MM.1S (cell line): Measurements from ENCODE around the gene GPR150.

ENCODE experiments used
- DNase-seq: peaks from one replicate; pipeline ENCODE4 v3.0.0-alpha.2; 2015
- H2AFZ ChIP-seq: fragments of 300-600 bp; sonication (generic); 2 replicates; pipeline ENCODE4 v1.6.0; 2016; ENCODE audit warnings: antibody characterized with exemption, low read length
- H3F3A ChIP-seq: fragments of 300-600 bp; sonication (generic); 2 replicates; pipeline ENCODE4 v1.6.1; 2016; ENCODE audit warnings: mild to moderate bottlenecking, antibody characterized with exemption, low read length, moderate library complexity, mixed read lengths; ENCODE audit not compliant: insufficient read depth
- H3K27ac ChIP-seq: fragments of 300-600 bp; sonication (generic); 2 replicates; pipeline ENCODE4 v1.5.1; 2016; ENCODE audit warnings: mild to moderate bottlenecking, low read length
- H3K27me3 ChIP-seq: fragments of 300-600 bp; sonication (generic); replicated peaks from 2 replicates; pipeline ENCODE4 v1.6.0; 2016; ENCODE audit warnings: low read length; ENCODE audit not compliant: insufficient read depth
- H3K36me3 ChIP-seq: fragments of 300-600 bp; sonication (generic); replicated peaks from 2 replicates; pipeline ENCODE4 v1.6.1; 2016; ENCODE audit warnings: mild to moderate bottlenecking, low read length, mixed read lengths; ENCODE audit not compliant: insufficient read depth
- H3K4me1 ChIP-seq: fragments of 300-600 bp; sonication (generic); 2 replicates; pipeline ENCODE4 v1.6.1; 2016; ENCODE audit warnings: low read length, mixed read lengths
- H3K4me2 ChIP-seq: fragments of 300-600 bp; sonication (generic); 2 replicates; pipeline ENCODE4 v1.6.0; 2016; ENCODE audit warnings: low read depth, low read length
- H3K4me3 ChIP-seq: fragments of 300-600 bp; sonication (generic); 2 replicates; pipeline ENCODE4 v1.5.1; 2016; ENCODE audit warnings: low read length, mixed read lengths
- H3K79me2 ChIP-seq: fragments of 300-600 bp; sonication (generic); 2 replicates; pipeline ENCODE4 v1.6.1; 2016; ENCODE audit warnings: mixed run types, low read length, mixed read lengths
- H3K9ac ChIP-seq: fragments of 300-600 bp; sonication (generic); 2 replicates; pipeline ENCODE4 v1.6.1; 2016; ENCODE audit warnings: low read length, mixed read lengths
- H3K9me2 ChIP-seq: fragments of 300-600 bp; sonication (generic); replicated peaks from 2 replicates; pipeline ENCODE4 v1.6.1; 2016; ENCODE audit warnings: mild to moderate bottlenecking, low read length, mixed read lengths; ENCODE audit not compliant: insufficient read depth
- H3K9me3 ChIP-seq: fragments of 300-600 bp; sonication (generic); replicated peaks from 2 replicates; pipeline ENCODE4 v1.6.1; 2016; ENCODE audit warnings: mild to moderate bottlenecking, low read length, mixed read lengths; ENCODE audit not compliant: insufficient read depth
- H4K20me1 ChIP-seq: fragments of 300-600 bp; sonication (generic); 2 replicates; pipeline ENCODE4 v1.6.1; 2016; ENCODE audit warnings: mild to moderate bottlenecking, low read length, moderate library complexity, mixed read lengths; ENCODE audit not compliant: insufficient read depth
- EZH2 ChIP-seq: fragments of 300-600 bp; sonication (generic); optimal IDR thresholded peaks from 2 replicates; pipeline ENCODE3; 2017; ENCODE audit warnings: low read depth, mild to moderate bottlenecking, antibody characterized with exemption, low read length, mixed read lengths
- EZH2phosphoT487 ChIP-seq: fragments of 300-600 bp; sonication (generic); IDR thresholded peaks from 2 replicates; pipeline ENCODE4 v1.6.1; 2018; ENCODE audit warnings: antibody characterized with exemption, low read length
- TF ChIP-seq, protein P1 (sequence below): fragments of 300-600 bp; sonication (generic); IDR thresholded peaks from 2 replicates; pipeline ENCODE4 v1.5.1; 2016; ENCODE audit warnings: antibody characterized with exemption, low read length, mixed read lengths

The GPR150 gene

DNA sequence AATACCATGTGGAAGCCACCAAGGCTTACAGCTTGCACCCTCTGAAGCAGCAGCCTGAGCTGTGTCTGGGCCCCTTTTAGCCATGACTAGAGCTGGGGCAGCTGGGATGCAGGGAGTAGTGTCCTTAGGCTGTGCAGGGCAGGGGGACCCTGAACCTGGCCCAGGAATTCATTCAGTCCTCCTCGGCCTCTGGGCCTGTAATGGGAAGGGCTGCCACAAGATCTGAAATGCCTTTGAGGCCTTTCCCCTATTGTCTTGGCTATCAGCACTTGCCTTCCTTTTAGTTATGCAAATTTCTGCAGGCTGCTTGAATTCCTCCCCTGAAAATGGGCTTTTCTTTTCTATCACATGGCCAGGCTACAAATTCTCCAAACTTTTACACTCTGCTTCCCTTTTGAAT, 9.0 kb downstream of the GPR150 start:
- TF ChIP-seq, protein P1, sequence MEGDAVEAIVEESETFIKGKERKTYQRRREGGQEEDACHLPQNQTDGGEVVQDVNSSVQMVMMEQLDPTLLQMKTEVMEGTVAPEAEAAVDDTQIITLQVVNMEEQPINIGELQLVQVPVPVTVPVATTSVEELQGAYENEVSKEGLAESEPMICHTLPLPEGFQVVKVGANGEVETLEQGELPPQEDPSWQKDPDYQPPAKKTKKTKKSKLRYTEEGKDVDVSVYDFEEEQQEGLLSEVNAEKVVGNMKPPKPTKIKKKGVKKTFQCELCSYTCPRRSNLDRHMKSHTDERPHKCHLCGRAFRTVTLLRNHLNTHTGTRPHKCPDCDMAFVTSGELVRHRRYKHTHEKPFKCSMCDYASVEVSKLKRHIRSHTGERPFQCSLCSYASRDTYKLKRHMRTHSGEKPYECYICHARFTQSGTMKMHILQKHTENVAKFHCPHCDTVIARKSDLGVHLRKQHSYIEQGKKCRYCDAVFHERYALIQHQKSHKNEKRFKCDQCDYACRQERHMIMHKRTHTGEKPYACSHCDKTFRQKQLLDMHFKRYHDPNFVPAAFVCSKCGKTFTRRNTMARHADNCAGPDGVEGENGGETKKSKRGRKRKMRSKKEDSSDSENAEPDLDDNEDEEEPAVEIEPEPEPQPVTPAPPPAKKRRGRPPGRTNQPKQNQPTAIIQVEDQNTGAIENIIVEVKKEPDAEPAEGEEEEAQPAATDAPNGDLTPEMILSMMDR: no peak
- TF ChIP-seq EZH2 (no peak), EZH2phosphoT487 (no peak)
- Histone ChIP-seq H3K9me2 (no peaks in the 10 kb centered on the region), H3K27me3 (no peaks in the 10 kb centered on the region), H3K9ac (no peak overlapping the region), H3F3A (no peaks in the 10 kb centered on the region), H3K4me3 (no peak overlapping the region), H3K4me1 (peaks cover 5% of the 10 kb centered on the region; the same call in 1 of the 2 replicates), H3K27ac (no peak overlapping the region), H4K20me1 (no peaks in the 10 kb centered on the region), H3K79me2 (no peaks in the 10 kb centered on the region), H3K4me2 (no peak overlapping the region), H3K9me3 (no peaks in the 10 kb centered on the region), H3K36me3 (no peaks in the 10 kb centered on the region), H2AFZ (no peak overlapping the region)
- no peak for DNase-seq

DNA sequence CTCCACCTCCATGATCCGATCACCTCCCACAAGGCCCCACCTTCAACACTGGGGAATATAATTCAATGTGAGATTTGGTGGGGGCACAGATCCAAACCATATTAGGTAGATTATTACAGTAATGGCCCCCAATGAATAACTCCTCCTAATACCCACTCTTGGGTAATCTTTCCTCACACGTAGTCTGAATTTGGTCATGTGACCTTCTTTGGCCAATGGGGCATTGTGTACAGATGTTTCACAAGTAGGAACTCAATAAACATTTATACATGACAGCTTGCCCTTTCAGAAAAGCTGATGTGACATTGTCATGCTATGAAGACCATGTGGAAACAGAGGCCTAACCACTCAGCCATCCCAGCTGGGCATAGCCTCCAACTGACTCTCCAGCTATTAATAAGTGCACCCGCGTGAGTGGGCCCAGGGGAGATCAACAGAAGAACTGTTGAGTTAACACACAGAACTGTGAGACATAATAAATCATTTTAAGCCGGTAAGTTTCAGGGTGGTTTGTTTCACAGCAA, 10.6 kb downstream of the GPR150 start:
- H2AFZ ChIP-seq: no peak overlapping the region
- no peak for TF ChIP-seq EZH2
- TF ChIP-seq, protein P1: no peak
- TF ChIP-seq EZH2phosphoT487: no peak
- DNase-seq: no peak

DNA sequence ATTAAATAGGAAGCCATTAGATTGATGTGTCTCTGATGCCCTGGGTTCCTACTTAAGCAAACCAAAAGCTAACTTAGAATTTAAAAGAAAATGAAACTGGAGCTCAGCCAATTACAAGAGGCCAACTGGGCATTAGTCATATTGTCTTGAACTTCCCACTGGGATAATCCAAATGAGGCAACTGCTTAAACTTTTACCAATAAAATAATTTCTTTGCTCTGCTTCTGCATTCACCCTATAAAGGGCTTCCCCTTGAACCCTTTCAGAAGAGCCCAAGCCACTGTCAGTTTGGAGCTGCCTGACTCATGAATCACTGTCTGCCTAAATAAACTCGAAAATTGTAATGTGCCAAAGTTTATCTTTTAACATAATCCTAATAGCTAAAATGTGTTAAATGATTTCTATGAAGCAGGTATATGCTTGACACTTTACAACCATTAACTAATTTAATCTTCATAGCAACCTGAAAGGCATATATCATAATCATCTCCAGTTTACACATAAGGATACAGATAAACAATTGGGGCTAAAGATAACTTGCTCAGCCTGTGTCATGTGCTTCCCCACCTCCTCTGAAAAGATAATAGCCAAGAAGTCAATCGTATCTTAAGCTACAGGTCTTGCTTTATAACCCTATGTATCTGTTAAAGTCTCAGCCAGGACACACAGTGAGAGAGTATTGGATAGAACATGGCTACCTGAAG, 11.5 kb downstream of the GPR150 start:
- H3K27ac ChIP-seq: no peak overlapping the region
- no peak overlapping the region for H3K4me3 ChIP-seq
- H3K9me3 ChIP-seq: no peaks in the 10 kb centered on the region
- no peak overlapping the region for H3K9ac ChIP-seq
- H3K27me3 ChIP-seq: no peaks in the 10 kb centered on the region
- H3K79me2 ChIP-seq: no peaks in the 10 kb centered on the region
- peak overlapping the region; percentile 22; the same call in 1 of the 2 replicates for H2AFZ ChIP-seq
- H3K36me3 ChIP-seq: no peaks in the 10 kb centered on the region
- H3K4me1 ChIP-seq: peaks cover 5% of the 10 kb centered on the region; the same call in 1 of the 2 replicates
- H3F3A ChIP-seq: no peaks in the 10 kb centered on the region
- no peak for DNase-seq
- no peaks in the 10 kb centered on the region for H3K9me2 ChIP-seq
- no peaks in the 10 kb centered on the region for H4K20me1 ChIP-seq
- no peak overlapping the region for H3K4me2 ChIP-seq
- no peak for TF ChIP-seq EZH2phosphoT487
- TF ChIP-seq EZH2: no peak
- TF ChIP-seq, protein P1: no peak

More for the DNA sequence above, 10.6 kb downstream of the GPR150 start:
- Histone ChIP-seq H3K27ac (no peak overlapping the region), H3K9ac (no peak overlapping the region), H4K20me1 (no peaks in the 10 kb centered on the region), H3K36me3 (no peaks in the 10 kb centered on the region), H3K4me3 (no peak overlapping the region), H3K4me1 (peaks cover 5% of the 10 kb centered on the region; the same call in 1 of the 2 replicates), H3K9me3 (no peaks in the 10 kb centered on the region), H3F3A (no peaks in the 10 kb centered on the region), H3K4me2 (no peak overlapping the region), H3K79me2 (no peaks in the 10 kb centered on the region), H3K9me2 (no peaks in the 10 kb centered on the region), H3K27me3 (no peaks in the 10 kb centered on the region)
